HG03097 (cell line): ENCODE measurements around the gene GNB5.
"Not testable (repeated sequence)": the region's sequence is repeated elsewhere in the genome, so short reads cannot be mapped to it uniquely, and the experiment has no call there.

Experiments used
- ATAC-seq: cut with Tn5 transposase; IDR thresholded peaks from one replicate; pipeline ENCODE4 v1.9.1; 2021; ENCODE audit not compliant: unreplicated experiment, low FRiP score

The GNB5 gene

DNA sequence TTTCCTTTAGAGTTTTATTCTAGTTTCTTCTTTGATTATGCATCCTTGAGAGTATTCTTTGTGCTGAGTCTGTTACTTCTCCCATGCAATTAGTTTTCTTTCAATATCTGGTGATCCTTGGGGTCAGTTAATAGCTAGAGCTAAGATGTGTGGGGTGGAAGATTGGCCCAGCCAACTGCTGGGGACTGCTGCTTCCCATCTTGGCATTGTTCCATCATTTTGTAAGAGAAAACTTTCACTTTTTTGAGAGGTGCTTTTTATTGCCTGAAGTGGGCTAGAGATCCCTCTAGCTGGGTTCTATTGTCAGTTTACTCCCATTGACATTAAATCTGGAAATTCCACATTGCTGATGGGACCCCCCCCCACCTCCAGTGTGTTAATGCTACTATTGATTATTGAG, 94.0 kb downstream of the GNB5 start:
- no peak for ATAC-seq

DNA sequence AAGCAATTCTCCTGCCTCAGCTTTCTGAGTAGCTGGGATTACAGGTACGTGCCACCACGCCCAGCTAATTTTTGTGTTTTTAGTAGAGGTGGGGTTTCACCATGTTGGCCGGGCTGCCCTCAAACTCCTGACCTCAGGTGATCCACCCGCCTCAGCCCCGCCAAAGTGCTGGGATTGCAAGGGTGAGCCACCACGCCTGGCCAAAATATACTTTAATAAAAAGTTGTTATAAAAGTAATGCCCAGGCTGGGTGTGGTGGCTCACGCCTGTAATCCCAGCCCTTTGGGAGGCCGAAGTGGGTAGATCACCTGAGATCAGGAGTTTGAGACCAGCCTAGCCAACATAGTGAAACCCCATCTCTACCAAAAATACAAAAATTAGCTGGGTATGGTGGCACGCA, 94.7 kb downstream of the GNB5 start:
- not testable (repeated sequence) for ATAC-seq

DNA sequence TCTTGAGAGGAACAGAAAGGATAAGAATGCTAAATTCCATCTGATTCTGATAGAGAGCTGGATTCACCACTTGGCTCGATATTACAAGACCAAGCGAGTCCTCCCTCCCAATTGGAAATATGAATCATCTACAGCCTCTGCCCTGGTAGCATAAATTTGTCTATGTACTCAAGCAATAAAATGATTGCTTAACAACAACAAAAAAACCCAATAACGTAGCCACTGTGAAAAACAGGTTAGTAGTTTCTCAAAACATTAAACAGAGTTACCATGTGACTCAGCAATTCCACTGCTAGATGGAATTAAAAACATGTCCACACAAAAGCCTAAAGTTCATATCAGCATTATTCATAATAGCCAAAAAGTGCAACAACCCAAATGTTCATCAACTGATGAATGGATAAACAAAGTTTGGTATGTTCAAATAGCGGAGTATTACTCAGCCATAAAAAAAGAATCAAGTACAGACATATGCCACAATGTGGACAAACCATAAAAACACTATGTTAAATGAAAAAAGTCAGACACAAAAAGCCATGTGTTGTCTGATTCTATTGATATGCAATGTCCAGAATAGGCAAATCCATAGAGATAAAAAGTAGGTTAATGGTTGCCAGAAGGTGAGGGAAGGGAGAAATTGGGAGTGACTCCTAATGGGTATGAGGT, 95.5 kb downstream of the GNB5 start:
- ATAC-seq, result no peak

DNA sequence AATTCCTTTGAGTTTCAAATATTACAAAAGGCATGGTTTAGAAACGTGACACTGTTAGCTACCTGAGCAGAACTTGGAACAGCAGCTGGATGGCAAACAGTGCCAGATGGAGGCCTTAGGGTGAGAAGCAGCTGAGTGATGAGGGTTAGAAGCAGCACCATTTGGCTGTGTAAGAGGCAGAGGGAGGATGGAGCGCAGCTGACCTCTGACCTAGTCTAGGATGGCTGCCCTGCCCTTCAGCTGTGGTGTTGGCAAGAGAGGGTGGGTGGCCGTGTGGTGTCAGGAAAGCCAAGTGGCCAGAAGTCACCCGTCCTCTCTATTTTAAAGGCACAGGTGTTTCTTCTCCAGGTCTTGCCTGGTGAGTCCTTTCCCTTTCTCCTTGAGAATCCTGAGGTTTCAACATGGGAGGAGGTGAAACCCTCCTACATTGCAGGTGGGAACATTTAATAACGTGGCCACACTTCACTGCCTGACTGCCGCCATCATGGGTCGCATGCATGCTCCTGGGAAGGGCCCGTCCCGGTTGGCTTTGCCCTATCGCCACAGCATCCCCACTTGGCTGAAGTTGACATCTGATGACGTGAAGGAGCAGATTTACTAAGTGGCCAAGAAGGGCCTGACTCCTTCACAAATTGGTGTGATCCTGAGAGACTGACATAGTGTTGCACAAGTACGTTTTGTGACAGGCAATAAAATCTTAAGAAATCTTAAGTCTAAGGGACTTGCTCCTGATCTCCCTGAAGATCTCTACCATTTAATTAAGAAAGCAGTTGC, 96.2 kb downstream of the GNB5 start:
- ATAC-seq, result no peak

DNA sequence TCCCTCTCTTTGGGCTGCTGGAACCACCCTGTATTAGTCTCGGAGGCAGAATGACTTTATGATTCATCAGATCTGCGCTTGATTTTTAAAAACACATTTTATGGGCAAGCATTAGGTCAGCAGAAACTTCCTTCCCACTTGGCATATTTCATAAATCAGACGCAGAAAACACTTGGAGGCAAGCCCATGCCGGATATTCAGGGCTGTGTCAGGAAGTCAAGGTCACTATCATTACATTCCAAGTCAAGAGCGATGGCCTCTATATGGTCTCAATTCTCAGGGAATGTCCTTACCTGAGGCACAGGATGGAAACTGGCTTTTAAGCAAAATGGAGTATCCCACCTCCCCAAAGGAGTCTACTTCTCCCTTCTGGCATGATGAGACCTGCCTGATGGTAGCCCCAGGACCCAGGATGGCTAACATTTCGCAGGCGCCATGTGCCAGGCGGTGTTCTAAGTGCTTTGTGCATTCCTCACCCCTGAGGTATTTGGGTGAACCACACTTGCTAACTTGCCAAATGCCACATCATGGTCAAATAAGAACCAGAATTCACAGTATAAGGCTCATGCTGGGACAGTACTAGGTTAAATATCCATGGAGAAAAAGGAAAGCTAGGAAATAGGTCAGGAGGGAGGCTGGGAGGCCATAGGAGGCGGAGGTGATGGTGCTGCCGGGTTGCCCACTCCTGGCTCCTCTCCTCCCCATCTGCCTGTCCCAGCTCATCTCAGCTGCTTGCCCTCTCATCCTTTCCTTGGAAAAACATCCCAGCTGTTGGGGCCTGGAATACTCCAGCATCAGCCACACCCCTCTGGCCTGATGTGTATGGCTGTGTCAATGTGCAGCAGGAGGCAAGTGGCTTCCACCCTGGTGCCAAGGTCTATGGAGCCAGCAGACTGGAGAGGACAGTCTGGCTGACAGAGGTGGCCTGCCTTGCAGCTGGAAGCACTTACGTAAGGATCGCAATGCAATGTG, 97.4 kb downstream of the GNB5 start:
- no peak for ATAC-seq

DNA sequence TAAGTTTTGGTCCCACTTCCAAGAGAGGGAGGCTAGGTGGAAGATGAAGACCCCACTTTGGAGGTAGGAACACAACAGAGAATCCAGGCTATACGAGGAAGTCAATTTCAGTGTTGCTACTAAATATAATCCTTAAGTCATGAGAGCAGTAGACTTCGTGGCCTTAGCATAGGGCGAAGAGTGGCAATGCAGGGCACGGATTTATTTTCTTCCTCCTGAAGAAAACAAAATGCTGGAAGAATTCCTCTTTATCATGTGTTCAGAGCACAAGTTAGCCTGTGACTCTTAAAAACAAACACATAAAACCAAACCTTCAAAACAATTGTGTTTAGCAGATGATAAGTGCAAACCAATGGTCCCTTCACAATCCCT, 98.0 kb downstream of the GNB5 start:
- no peak for ATAC-seq

DNA sequence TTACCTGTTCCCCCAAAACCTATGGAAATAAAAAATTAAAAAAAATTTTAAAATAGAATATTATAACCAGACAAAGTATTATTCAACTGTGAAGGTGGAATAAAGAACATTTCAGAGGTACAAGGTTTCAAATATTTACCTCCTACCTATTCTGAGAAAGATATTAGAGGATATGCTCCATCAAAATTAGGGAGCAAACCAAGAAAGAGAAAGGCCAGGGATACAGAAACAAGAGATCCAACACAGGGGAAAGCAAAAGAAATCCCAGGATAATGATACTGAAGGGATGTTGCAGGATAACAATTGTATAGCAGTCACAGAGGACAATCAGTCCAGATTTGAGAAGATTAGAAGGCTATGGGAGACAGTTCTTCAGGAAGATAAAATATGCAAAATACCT, 101.0 kb downstream of the GNB5 start:
- ATAC-seq, result no peak

DNA sequence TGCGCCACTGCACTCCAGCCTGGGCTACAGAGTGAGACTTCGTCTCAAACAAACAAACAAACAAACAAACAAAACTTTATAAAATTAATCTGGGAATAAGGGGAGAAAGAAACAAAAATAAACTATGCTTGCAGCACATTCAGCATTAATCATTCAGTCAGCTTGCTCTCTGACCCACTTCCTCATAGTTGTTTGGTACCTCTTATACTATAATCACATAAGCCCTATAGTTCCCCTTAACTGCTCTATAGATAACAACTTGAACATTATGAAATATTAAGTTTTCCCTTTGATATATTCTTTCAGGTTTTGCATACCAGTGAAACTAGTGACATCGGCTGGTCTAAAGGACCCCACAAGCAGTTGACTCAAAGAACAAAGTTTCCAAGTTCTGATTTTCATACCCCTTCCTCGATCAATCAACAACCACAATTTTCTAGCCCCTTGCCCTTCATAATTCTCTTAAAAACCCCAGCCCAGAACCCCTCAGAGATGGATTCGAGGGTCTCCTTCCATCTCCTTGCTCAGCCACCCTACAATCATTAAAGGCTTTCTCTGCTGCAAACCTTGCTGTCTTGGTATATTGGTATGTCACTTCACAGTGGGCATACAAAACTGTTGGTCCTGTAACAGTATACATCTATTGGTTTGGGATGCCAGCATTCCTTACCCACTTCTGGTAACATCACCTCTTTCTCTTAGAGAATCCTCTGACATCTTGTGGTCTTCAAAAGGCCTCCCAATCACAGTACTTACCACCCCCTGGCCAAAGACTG, 105.0 kb downstream of the GNB5 start:
- no peak for ATAC-seq

DNA sequence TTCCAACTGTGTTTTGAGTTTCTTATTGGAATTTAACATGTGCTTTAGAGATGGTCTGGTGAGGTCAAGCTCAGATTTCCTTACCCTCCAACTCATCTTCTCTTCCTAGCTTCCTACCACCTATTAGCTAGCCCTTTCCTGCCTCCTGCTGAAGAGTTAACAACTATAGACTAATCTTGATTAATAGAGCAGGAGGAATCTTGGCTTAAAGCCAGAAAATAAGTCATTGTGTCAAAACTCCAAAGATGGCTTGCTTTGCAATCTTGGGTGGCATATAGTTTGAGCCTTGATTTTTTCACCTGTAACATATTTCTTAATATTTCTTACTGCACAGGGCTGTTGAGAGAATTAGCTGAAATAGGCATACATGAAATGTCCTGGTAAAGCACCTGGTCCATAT, 105.9 kb downstream of the GNB5 start:
- no peak for ATAC-seq

DNA sequence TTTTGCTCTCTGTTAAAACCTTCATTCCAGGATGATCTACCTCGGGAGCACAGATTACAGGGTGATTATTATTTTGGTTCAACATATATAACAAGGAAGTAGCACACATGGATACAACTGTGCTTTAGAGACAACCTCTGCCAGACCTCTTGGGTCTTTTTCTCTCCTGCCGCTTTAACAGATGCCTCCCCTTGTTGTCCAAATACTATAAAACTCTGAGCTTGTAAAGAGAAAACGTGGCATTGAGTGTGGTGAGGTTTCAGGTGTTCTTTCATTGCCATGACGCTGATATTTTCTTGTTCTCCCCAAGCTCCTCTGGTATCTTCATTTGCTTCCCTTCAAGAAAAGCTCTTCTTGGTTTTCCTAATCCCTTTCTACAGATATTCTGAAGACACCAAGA, 107.6 kb downstream of the GNB5 start:
- ATAC-seq, result no peak

DNA sequence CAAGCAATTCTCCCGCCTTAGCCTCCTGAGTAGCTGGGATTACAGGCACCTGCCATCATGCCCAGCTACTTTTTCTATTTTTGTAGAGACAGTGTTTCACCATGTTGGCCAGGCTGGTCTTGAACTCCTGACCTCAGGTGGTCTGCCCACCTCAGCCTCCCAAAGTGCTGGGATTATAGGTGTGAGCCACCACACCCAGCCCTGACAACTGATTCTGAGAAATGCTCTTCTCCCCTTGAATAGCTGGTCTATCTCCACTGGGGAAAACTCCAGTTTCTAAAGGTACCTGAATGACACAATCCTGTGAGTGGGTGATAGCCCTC, 108.2 kb downstream of the GNB5 start:
- ATAC-seq, result not testable (repeated sequence)

DNA sequence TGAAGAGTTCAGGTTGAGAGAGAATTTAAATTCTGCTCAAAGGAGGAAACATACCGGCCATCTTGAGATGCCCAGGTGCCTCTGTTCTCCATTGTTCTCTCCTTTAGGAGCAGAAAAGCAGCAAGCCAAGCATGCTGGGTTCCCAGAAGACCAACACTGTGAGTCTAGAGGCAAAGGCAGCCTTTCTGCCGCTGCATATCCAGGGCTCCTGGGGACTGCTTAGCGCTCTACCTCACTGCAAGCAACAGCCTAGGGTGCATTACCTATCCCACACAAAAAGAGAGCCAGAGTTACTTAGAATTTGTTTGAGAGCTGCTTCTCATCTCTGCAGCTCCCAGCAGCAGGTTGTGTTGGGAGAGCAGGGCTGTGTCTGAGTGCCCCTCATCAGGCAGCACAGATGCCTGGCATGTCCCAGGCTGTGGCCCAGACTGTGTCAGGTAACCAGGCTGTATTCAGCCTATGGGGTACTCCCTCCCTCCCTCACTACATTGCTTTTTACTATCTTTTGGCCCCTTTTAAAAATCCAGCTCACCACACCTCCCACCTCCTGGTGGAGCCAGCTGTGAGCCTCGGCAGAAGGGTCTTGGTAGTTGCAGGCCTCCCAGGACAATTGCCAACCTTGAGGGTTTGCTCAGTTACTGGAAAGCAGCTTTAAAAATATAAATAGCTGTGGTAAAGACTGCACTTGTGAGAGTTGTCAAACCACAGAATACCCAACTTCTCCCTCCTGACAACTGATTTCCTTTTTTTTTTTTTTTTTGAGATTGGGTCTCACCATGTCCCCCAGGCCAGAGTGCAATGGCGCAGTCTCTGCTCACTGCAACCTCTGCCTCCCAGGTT, 108.8 kb downstream of the GNB5 start:
- ATAC-seq, result no peak

DNA sequence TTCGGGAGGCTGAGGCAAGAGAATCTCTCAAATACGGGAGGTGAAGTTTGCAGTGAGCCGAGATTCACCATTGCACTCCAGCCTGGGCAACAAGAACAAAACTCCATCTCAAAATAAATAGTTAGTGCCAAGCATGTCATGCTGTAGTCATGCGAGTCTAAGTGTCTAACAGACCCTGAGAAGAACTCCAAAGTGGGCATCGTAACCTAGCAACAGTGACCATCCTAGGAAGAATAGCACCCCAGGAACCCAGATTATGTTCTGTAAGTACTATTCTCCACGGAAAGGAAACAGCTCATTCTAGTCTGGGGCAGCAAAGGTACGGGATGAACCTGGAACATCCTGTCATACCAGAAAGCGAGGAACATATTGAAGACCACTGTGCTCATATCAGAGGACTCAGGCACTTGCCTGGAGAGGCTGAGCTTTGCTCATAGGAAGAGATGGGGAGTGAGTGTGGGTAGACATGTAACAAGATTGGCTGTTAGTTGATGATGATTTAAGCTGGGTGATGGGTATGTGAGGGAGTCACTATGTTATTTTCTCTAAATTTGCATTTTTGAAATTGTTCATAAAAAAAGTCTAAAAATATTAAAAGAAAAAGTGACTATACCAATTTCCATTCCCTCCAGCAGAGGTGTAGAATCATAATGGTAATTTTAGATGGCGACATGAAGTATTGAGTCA, 110.3 kb downstream of the GNB5 start:
- ATAC-seq, result no peak

DNA sequence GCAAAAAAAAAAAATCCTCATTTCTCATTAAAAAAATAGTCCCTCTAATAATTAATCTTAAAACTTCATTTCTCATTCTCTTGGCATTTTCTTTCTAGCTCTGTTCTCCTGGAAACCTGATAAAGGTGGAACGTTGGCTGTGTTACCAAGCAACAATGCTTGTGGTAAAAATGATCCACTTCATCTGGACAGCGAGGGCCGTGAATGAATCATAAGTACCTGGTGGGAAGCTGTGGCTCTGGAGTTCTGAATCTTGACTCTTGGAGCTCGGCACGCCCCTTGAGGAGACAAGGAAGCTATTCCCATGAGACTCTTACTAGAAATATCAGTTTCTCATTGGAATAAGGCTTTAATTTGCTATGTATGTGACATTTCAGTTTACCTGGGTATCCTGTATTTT, 111.2 kb downstream of the GNB5 start:
- no peak for ATAC-seq

DNA sequence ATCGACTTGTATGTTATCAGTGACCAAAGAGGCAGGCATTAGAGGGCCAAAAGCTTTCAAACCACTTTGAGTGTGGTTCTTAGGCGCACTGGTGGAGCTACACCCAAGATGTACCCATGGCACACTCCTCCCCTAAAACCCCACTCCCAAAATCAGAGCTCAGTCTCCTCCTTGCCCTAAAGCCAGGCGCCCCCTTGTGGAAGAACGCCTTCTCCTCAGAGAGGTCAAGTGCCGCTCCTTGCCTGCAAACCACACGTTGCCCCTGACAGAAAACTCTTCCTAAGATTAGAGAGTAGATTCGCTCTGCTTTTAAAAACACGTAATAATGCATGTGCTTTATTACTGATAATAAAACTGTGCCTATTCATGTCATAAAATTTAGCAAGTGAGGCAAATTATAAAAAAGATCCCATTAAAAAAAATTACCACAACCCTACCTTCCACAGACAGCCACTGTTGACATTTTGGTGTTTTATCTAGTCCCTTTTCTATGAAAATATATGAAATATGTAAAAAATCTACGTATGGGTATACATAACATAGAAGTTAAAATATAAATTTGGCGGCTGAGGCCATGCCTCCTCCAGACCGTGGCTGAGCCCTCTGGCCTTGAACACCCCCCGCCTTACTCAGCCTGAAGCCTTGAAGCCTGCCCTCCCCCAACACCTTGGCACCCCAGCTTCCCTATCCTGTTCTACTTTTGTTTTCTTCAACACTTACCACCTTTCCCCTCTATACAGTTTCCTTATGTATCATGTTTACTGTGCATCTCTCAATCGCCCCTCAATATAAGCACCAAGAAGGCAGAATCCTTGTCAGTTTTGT, 112.1 kb downstream of the GNB5 start:
- no peak for ATAC-seq

DNA sequence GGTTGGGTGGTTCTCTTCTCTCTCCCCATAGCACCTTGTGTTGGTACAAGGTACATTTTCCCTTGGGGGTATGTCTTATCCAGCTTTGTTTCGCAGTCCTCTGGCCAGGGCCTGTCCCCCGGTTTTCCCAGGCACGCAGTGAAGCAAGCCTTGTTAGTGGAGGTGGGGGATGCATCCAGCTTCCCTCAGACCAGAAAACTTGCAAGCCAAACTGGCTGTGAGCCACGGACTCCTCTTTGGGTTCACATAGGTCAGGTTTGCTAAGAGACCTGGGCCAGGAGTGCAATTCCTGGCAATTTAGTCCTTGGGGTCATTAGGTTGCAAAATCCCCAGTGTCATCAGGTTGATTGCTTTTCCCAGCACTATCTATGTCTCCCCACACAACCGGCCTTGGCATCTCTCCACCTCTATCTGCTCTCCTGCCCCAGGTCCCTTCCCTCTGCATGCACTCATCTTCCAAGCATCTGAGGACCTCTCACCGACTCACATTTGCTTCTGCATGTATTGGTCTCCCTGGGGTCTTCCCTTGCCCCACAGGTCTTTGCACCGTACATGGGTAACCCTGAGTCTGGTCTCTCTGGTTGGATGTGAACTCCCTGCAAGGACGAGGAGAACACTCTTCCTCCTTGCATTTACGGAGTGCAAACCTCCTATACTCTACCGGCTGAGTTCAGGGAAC, 112.9 kb downstream of the GNB5 start:
- no peak for ATAC-seq

DNA sequence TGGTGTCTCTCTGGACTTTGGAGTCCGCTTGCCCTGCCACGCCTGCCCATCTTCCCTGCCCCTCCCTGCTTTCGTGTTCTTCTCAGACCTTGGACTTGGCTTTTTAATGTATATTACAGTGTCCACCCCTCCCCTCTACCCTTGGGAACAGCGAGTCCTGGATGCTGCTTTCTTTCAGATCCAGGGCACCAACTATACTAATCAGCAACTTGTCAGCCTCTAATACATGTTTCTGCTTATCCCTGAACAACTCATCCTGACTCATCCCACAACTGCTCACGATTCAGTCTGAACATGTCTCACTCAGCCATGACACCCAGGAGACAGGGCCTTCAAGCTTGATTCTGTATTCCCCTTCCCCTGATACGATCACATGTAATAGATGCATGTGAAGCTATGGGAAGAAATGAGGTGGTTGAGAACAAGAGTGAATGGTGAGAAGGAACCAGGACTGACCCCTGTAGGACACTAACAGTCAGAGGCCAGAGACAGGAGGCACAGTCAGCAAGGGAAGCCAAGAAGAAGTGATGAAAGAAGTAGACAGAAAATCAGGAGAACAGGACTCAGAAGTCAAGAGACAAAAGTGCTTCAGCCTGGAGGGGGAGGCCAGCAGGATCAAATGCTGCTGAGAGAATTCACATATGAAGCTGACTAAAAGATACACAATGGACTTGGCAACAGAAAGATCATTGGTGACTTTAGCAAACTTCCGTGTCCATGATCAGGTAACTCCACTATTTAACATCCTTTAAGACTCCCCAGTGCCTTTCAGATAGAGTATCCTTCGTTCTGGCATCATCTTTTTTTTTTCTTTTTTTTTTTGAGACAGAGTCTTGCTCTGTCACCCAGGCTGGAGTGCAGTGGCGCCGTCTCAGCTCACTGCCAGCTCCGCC, 114.1 kb downstream of the GNB5 start:
- no peak for ATAC-seq
